Inflammatory macrophage treated with lipopolysaccharide for 4 hours (primary cell): ENCODE data around the gene APBB1IP.
A peak's percentile ranks its signal among the peaks of the same experiment; 100 is the strongest.
"Not testable (repeated sequence)": the region's sequence is repeated elsewhere in the genome, so short reads cannot be mapped to it uniquely, and the experiment has no call there.

Source experiments
- DNase-seq: peaks from one replicate; pipeline ENCODE4 v3.0.0-alpha.2; 2020

Gene APBB1IP

DNA sequence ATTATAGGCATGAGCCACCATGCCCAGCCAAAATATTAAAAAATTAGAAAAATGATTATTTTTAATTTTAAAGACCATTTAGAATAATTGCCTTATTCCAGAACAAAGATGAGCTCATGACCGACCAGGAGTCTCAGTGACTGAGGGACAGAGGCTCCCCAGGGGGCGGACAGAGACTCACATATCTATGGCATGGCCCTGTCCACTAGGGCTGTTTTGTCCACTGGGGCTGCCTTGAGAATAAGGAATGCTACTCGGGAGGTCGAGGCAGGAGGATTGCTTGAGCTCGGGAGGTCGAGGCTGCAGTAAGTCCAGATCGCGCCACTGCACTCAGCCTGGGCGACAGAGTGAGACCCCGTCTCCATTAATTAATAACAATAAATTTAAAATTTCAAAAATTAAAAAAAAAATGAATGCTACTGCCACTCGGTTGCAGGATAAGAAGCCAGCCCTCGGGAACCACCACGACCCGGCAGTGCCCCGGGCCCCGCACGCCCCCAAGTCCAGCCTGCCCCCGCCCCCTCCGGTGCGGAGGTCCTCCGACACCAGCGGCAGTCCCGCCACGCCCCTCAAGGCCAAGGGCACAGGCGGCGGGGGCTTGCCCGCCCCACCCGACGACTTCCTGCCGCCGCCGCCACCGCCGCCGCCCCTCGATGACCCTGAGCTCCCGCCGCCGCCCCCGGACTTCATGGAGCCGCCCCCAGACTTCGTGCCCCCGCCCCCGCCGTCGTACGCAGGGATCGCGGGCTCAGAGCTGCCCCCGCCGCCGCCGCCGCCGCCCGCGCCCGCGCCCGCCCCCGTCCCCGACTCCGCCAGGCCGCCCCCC, 128.6 kb downstream of the APBB1IP start:
- no peak for DNase-seq

GRCh38 chr10:26567351-26567721, 129.2 kb downstream of the APBB1IP start:
- no peak for DNase-seq

- peak; percentile 51 for DNase-seq
Observed at GRCh38 chr10:26571655-26572054, 133.5 kb downstream of the APBB1IP start.

DNA sequence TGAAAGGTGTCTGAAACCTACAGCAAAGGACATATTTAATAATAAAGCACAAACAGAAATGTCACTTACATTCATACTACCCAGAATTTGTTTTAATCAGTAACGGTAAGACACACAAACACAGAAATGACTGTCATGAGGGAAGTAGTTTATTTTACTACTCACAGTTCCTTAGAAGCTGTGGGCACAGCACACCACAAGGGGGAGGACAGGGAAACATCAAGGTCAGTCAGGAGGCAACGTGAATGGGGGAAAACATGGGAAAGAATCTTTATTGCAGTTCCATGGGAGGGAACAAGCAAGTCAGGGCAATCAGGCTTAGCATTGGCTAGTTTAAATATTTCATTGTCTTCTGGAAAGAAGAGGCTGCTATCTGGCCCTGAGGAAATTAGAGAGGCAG, 135.5 kb downstream of the APBB1IP start:
- DNase-seq, result peak; percentile 43

GRCh38 chr10:26574783-26575182, 136.6 kb downstream of the APBB1IP start:
- DNase-seq, result peak; percentile 89

DNA sequence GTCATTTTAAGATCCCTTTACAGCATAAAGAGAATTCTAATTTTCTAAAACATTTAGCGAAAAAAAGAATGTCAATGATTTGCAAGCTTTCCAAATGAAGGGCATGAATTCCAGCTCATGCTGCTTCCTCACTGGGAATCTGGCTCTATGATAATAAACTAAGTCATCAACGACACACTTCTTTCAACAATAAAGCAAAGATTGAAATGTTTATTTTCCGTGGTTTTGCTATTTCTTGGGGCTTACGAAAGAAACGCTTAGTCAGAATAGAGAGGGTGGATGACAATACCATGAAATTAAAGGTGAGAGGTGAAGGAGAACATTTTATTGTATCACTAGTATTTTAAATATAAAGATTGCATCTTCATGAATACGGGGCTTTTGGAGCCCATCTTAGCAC, 140.2 kb downstream of the APBB1IP start:
- DNase-seq, result not testable (repeated sequence)

DNA sequence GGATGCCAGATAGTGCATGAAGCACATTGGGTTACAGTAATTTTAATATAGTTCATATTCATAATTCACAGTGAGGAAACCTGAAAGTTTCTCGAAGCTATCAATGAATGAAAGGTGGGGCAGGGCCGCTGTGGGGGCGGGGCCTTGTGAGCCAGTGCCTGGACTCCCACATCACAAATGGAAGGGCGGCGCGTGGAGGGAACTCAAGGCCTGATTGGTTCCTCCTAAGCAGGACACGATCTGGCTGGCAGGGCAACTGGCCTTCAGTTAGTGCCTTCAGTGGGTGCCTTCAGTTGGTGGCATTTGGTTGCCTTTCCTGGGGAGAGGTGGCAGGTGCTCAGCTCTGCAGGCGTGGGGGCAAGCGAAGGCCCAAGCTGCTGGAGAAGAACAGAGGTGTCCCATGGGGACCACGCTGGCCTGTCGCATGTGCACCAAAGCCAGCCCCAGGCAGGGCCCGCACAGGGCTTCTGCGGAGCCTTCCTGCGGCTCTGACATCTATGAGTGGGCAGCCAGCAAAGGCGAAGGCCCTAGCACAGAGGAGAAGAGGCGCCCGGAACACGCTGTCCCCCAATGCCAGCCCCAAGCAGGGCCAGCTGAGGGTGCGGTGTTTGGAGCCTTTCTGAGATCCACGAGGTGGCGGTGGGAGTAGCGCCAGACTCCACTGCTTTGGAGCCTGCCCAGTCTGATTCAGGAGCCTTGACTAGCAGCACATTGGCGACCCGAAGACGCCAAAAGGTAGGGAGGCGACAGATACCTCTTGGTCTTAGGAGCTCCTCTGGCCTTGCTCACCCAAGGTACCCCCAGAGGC, 141.3 kb downstream of the APBB1IP start:
- DNase-seq, result no peak

GRCh38 chr10:26586211-26586610, 148.1 kb downstream of the APBB1IP start:
- DNase-seq, result no peak

DNA sequence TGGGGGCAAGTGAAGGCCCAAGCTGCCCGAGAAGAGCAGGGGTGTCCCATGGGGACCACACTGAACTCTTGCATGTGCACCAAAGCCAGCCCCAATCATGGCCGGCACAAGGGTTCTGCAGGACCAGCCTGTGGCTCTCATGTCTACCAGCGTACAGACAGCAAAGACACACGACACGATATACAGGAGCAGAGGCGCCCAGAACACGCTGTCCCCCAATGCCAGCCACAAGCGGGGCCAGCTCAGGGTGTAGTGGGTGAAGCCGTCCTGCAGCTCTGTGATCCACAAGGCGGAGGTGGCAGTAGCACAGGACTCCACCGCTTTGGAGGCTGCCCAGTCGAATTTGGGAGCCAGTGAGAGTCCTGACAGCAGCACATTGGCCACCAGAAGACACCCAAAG, 150.5 kb downstream of the APBB1IP start:
- DNase-seq, result no peak

DNA sequence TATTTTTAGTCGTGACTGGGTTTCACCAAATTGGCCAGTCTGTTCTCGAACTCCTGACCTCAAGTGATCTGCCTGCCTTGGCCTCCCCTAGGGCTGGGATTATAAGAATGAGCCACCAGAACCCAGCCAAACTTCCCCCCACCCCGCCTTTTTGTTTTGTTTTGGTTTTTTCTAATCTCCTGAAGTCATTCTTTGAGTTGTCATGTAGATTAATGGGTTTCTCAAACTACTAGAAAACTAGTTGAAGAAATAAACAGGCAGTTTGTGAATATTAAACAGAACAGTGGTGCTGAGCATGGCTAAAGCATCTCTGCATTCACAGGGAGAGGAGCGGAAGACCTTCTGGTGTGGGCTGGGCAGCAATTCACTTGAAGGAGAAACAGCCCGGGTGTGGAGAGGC, 151.7 kb downstream of the APBB1IP start:
- not testable (repeated sequence) for DNase-seq

- DNase-seq, result no peak
Observed at GRCh38 chr10:26593896-26594295, 155.8 kb downstream of the APBB1IP start.

DNA sequence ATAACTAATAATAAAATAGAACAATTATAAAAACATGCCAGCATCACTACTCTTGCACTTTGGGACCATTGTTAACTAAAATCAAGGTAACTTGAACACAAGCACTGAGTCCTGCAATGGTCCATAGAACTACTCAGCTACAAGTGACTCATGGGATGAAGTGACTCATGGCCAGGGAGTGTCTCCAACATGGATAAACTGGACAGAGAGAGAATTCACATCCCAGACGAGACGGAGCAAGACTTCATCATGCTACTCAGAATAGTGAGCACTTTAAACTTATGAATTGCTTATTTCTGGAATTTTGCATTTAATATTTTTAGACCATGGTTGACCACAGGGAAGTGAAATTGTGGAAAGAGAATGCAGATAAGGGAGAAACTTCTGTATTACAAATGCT, 165.1 kb downstream of the APBB1IP start:
- DNase-seq, result peak; percentile 18

GRCh38 chr10:26604320-26605093, 166.4 kb downstream of the APBB1IP start:
- DNase-seq, result not testable (repeated sequence)

- DNase-seq, result not testable (repeated sequence)
Observed at GRCh38 chr10:26606389-26606877, 168.3 kb downstream of the APBB1IP start.

DNA sequence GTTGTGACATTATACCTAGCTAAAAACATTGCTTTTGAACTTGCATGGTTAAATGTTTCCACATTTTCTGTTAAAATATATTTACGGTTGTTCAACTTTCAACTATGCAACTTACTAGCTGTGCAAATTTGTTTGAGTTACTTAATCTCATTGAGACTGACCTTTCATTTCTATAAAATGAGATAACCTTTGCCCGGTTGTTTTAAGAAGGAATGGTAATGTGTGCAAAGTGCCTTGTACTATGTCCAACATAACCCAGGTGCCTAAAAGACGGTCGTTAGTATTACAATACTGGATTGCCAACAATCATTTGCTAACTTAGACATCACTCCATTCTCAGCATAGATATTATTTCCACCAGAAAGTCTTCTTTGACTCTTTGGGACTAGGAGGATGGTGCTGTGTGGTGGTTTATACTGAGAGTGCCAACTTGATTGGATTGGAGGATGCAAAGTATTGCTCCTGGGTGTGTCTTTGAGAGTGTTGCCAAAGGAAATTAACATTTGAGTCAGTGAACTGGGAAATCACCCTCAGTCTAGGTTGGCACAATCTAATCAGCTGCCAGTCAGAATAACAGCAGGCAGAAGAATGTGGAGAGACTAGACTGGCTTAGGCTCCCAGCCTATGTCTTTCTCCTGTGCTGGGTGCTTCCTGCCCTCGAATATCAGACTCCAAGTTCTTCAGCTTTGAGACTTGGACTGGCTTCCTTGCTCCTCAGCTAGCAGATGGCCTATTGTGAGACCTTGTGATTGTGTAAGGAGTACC, 174.2 kb downstream of the APBB1IP start:
- DNase-seq, result no peak
